ENCODE results near the gene FOXO3. TPM values are rescaled to one million over a fixed set of nuclear protein-coding genes. Genes with fewer than 3 reads are reported as not detected.
A peak's percentile ranks its signal among the peaks of the same experiment; 100 is the strongest.
"Not testable (repeated sequence)": the region's sequence is repeated elsewhere in the genome, so short reads cannot be mapped to it uniquely, and the experiment has no call there.

The FOXO3 gene
- total RNA-seq, 3 donors from 2014 or later: 107 to 181 (median 155) TPM

DNA sequence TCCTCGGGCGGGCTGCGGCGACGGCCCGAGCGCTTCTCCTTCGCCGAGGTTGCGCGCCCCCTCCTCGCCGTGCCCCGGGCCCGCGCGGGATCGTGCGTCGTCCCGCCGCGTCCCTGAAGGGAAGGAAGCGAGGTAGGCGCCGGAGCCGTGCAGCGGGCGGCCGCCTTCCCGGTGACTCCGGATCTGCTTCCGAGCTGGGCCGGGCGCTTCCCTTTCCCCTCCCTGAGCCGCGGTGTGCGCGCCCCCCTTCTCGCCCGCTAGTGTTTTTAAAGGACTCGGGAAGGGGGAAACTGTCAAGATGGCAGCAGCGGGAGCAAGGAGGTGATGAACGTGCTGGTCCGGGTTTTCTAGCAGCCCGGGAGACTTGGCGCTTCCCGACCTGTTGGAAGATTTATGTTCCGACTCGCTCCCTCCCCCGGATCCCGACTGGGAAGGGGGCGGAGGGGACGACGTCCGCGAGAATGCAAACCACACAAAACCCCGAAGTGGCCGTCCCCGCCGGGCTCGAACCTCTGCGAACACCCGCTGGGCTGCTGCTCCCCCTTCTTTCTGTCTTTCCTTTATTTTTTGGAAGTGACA, 744 bp upstream of the FOXO3 start:
- Histone ChIP-seq H3K36me3 (no peaks in the 10 kb centered on the region), H3K4me3 (peak overlapping the region; percentile 86 to 92 (median 92)), H3K27me3 (no peaks in the 10 kb centered on the region), H3K9me3 (no peaks in the 10 kb centered on the region), H3K27ac (peak overlapping the region; percentile 97 to 100), H3K4me1 (peaks cover 0 to 2% of the 10 kb centered on the region in 2 donors)
- intact Hi-C loops (cut with DNase I; ENCODE audit: low total_unique reads): no loop called here
- TF ChIP-seq POLR2A (IDR thresholded peaks at IDR 0.05) (peak; percentile 17), POLR2AphosphoS5 (IDR thresholded peaks at IDR 0.05) (peak; percentile 5 to 71 (median 53))
- TF ChIP-seq, protein P1, sequence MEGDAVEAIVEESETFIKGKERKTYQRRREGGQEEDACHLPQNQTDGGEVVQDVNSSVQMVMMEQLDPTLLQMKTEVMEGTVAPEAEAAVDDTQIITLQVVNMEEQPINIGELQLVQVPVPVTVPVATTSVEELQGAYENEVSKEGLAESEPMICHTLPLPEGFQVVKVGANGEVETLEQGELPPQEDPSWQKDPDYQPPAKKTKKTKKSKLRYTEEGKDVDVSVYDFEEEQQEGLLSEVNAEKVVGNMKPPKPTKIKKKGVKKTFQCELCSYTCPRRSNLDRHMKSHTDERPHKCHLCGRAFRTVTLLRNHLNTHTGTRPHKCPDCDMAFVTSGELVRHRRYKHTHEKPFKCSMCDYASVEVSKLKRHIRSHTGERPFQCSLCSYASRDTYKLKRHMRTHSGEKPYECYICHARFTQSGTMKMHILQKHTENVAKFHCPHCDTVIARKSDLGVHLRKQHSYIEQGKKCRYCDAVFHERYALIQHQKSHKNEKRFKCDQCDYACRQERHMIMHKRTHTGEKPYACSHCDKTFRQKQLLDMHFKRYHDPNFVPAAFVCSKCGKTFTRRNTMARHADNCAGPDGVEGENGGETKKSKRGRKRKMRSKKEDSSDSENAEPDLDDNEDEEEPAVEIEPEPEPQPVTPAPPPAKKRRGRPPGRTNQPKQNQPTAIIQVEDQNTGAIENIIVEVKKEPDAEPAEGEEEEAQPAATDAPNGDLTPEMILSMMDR (IDR thresholded peaks at IDR 0.05): peak in 1 of 3 donors; percentile 17
- peak; percentile 78 for DNase-seq (ENCODE audit: low spot score in 2 of 2)

DNA sequence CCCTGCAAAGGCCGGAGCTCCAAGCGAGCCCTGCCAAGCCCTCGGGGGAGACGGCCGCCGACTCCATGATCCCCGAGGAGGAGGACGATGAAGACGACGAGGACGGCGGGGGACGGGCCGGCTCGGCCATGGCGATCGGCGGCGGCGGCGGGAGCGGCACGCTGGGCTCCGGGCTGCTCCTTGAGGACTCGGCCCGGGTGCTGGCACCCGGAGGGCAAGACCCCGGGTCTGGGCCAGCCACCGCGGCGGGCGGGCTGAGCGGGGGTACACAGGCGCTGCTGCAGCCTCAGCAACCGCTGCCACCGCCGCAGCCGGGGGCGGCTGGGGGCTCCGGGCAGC, 561 bp downstream of the FOXO3 start:
- intact Hi-C loops (cut with DNase I; ENCODE audit: low total_unique reads): not testable (repeated sequence)

DNA sequence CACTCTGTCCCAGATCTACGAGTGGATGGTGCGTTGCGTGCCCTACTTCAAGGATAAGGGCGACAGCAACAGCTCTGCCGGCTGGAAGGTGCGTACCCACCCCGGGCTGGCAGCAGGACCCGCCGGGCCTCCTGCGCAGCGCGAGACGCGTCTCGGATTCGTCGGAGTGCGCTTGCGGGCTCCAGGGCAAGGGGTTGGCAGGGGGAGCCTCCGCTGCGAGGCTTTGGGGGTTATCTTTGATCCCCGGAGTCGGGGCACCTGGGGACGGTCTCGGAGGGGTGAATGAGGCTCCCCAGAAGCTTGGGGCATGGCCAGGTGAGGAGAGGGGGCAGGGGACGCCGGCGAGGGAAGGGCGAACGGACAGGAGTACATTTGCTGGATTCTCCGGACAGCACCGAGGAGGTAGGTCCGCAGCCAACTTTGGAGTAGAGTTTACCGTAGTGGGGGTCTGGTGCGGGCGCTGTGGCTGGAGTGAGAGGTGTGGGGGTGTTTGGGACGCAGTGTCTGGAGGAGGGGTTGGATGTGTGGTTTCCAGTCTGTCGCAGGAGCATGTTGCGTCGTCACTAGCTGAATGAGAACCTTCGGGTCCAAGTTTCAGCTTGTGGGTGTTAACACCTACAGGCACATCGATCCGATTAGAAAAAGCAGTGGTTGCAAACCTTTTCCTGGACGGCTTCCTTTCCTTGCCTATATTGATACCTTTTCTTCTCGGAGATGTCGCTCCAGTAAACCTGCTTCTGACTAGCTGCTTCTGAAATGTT, 1.2 kb downstream of the FOXO3 start:
- intact Hi-C loops (cut with DNase I; ENCODE audit: low total_unique reads): no loop called here
- H3K4me3 ChIP-seq: peak overlapping the region; percentile 86 to 92 (median 92)
- H3K36me3 ChIP-seq: no peaks in the 10 kb centered on the region
- no peaks in the 10 kb centered on the region for H3K9me3 ChIP-seq
- no peak for DNase-seq (ENCODE audit: low spot score in 2 of 2)
- H3K27ac ChIP-seq: peak overlapping the region; percentile 97 to 100
- no peaks in the 10 kb centered on the region for H3K27me3 ChIP-seq
- peaks cover 0 to 20% of the 10 kb centered on the region in 2 donors for H3K4me1 ChIP-seq
- peak in 1 of 3 donors; percentile 23 for TF ChIP-seq POLR2AphosphoS5 (IDR thresholded peaks at IDR 0.05)
- peak; percentile 24 for TF ChIP-seq POLR2A (IDR thresholded peaks at IDR 0.05)
- TF ChIP-seq, protein P1 (IDR thresholded peaks at IDR 0.05): no peak

More for the DNA sequence above, 561 bp downstream of the FOXO3 start:
- H3K36me3 ChIP-seq; H3K9me3 ChIP-seq; DNase-seq (ENCODE audit: low spot score in 2 of 2); H3K27me3 ChIP-seq: not testable (repeated sequence)
- H3K4me3 ChIP-seq: peak overlapping the region; percentile 86 to 92 (median 92)
- H3K27ac ChIP-seq: peak overlapping the region; percentile 97 to 100
- peaks cover 0 to 15% of the 10 kb centered on the region in 2 donors for H3K4me1 ChIP-seq

DNA sequence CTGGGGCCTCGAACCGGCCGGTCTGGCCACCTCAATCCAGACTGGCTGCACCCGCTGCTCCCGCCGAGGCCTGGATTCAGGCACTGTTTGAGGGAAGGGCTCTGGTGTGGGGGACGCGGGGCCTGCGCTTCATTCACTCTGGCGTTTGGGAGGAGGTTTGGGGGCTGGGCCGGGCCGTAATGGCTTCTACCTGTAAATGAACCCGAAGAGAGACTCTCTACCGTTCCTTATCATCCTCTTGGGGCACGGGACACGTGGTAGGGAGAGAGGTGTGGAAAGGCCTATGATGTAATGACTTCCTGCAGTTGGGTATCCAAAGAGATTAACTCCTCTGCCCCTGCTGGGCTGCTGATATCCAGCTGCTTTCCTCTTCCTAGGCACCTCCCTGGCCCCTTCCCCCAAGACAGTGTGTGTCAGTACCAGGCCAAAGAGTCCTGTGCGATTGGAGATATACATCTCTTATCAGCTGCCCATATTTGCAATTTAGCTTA, 1.8 kb downstream of the FOXO3 start:
- Histone ChIP-seq H3K4me1 (peaks cover 0 to 26% of the 10 kb centered on the region in 2 donors), H3K27me3 (no peaks in the 10 kb centered on the region), H3K36me3 (no peaks in the 10 kb centered on the region), H3K27ac (peak overlapping the region; percentile 97 to 100), H3K4me3 (peak overlapping the region; percentile 86 to 92 (median 92)), H3K9me3 (no peaks in the 10 kb centered on the region)
- intact Hi-C loops (cut with DNase I; ENCODE audit: low total_unique reads): no loop called here
- TF ChIP-seq POLR2AphosphoS5 (IDR thresholded peaks at IDR 0.05) (peak; percentile 53 to 89 (median 76)), POLR2A (IDR thresholded peaks at IDR 0.05) (peak; percentile 53)
- TF ChIP-seq, protein P1 (IDR thresholded peaks at IDR 0.05): peak in 1 of 3 donors; percentile 15
- DNase-seq (ENCODE audit: low spot score in 2 of 2): peak in 1 of 2 donors; percentile 78

DNA sequence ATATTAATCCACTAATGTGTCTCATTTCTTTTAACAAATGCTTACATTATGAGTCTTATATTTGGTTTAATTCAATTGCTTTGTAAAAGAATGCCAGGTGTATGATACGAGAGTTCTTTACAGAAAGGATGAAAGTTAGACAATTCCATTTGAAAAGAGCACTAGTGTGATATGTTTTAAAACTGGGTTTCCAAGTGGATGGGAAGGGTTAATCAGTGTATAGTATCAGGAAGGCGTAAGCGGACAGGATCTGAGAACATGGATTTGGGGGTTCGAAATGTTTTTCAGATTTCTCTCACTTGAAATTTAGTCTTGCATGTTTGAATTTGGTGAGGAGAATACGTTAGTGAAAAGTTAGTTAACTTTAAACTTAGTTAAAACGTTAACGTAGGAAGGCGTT, 2.6 kb downstream of the FOXO3 start:
- no peaks in the 10 kb centered on the region for H3K27me3 ChIP-seq
- peak overlapping the region; percentile 86 to 92 (median 92) for H3K4me3 ChIP-seq
- peak overlapping the region; percentile 97 to 100 for H3K27ac ChIP-seq
- no peak for DNase-seq (ENCODE audit: low spot score in 2 of 2)
- H3K9me3 ChIP-seq: no peaks in the 10 kb centered on the region
- no peaks in the 10 kb centered on the region for H3K36me3 ChIP-seq
- intact Hi-C loops (cut with DNase I; ENCODE audit: low total_unique reads): no loop called here
- H3K4me1 ChIP-seq: peaks cover 0 to 29% of the 10 kb centered on the region in 2 donors
- no peak for TF ChIP-seq POLR2AphosphoS5 (IDR thresholded peaks at IDR 0.05)
- TF ChIP-seq, protein P1 (IDR thresholded peaks at IDR 0.05): no peak
- no peak for TF ChIP-seq POLR2A (IDR thresholded peaks at IDR 0.05)

All from breast epithelium (tissue), 4 donors.